ENCODE data around the gene NEGR1. TPM values are rescaled to one million over a fixed set of nuclear protein-coding genes. Genes with fewer than 3 reads are reported as not detected.

Gene NEGR1
- total RNA-seq, 2 experiments from 2014 or later: not detected

- Mint-ChIP-seq H3K9me3 (no peaks in the 10 kb centered on the region), H3K4me3 (no peak overlapping the region), H3K27me3 (ENCODE audit: low read depth) (no peaks in the 10 kb centered on the region), H3K27ac (no peak overlapping the region), H3K4me1 (ENCODE audit: low read depth) (no peaks in the 10 kb centered on the region), H3K36me3 (ENCODE audit: low read depth) (no peaks in the 10 kb centered on the region)
- intact Hi-C loops (cut with micrococcal nuclease): no loop called here
- CTCF ChIA-PET: no interaction called here
- no peak for DNase-seq
Measured at GRCh38 chr1:71788113-71788512, 494.2 kb downstream of the NEGR1 start.

GRCh38 chr1:71787699-71788098, 494.6 kb downstream of the NEGR1 start:
- DNase-seq: no peak
- Mint-ChIP-seq H3K4me1 (ENCODE audit: low read depth) (no peaks in the 10 kb centered on the region), H3K36me3 (ENCODE audit: low read depth) (no peaks in the 10 kb centered on the region), H3K9me3 (no peaks in the 10 kb centered on the region), H3K27ac (no peak overlapping the region), H3K27me3 (ENCODE audit: low read depth) (no peaks in the 10 kb centered on the region), H3K4me3 (no peak overlapping the region)
- CTCF ChIA-PET: no interaction called here
- intact Hi-C loops (cut with micrococcal nuclease): no loop called here

DNA sequence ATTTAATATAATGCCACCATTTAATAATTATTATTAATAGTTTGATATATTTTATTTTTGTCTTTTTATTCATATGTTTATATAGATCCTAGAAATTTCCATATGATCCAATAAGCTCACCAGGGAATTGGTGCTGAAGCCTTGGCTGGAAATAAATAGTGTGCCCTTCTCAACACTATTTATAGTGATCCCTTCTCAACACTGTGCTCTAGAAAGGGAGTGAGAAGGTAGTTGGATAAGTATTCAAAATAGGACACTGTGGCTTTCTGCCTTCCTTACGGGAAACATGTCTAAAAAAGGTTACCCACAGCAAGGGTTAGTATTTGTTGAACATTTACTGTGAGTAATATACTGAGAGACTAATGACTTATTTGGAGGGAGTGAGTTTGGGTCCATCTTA, 496.1 kb downstream of the NEGR1 start:
- intact Hi-C loops (cut with micrococcal nuclease): no loop called here
- CTCF ChIA-PET: no interaction called here
- H3K27ac Mint-ChIP-seq: no peak overlapping the region
- H3K9me3 Mint-ChIP-seq: no peaks in the 10 kb centered on the region
- no peak overlapping the region for H3K4me3 Mint-ChIP-seq
- no peak for DNase-seq
- H3K4me1 Mint-ChIP-seq (ENCODE audit: low read depth): no peaks in the 10 kb centered on the region
- H3K27me3 Mint-ChIP-seq (ENCODE audit: low read depth): no peaks in the 10 kb centered on the region
- H3K36me3 Mint-ChIP-seq (ENCODE audit: low read depth): no peaks in the 10 kb centered on the region

DNA sequence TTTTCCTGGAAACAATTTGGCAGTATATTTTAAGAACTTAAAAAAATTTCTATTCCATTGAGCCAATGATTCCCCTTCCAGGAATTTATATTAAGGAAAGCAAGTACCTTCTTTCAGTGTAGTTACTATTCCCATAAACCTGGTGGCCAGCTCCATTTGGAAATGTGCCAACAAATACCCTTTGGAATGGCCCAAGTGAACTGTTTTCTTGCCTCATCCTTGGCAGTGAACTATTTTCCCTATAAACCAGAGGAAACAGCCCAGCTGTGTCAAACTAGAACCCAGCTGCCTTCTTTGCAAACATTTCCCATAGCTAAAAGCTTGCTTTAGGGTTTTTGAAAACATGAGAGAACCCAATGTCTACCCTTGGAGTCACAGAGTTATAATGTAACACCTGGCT, 496.9 kb downstream of the NEGR1 start:
- intact Hi-C loops (cut with micrococcal nuclease): no loop called here
- CTCF ChIA-PET: no interaction called here
- no peaks in the 10 kb centered on the region for H3K36me3 Mint-ChIP-seq (ENCODE audit: low read depth)
- no peak overlapping the region for H3K4me3 Mint-ChIP-seq
- H3K27me3 Mint-ChIP-seq (ENCODE audit: low read depth): no peaks in the 10 kb centered on the region
- no peaks in the 10 kb centered on the region for H3K9me3 Mint-ChIP-seq
- no peak for DNase-seq
- H3K27ac Mint-ChIP-seq: no peak overlapping the region
- no peaks in the 10 kb centered on the region for H3K4me1 Mint-ChIP-seq (ENCODE audit: low read depth)

DNA sequence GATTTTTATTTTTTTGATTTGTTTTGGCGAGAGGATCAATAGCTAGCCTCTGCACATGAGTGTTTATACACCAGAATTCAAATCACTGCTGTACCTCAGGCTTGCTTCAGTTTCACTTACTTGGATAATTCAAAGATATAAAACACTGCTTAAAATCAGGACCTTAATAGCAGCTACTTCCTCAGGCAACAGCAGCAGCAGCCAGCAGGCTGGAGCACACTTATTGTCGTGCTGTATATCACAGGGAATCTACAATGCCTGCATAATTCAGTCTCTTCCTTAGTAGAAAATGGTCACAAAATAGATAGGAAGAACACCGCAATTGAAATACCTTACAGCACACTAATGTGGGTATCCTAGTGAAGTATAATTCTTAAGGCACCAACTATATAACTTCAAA, 497.3 kb downstream of the NEGR1 start:
- no peak overlapping the region for H3K27ac Mint-ChIP-seq

DNA sequence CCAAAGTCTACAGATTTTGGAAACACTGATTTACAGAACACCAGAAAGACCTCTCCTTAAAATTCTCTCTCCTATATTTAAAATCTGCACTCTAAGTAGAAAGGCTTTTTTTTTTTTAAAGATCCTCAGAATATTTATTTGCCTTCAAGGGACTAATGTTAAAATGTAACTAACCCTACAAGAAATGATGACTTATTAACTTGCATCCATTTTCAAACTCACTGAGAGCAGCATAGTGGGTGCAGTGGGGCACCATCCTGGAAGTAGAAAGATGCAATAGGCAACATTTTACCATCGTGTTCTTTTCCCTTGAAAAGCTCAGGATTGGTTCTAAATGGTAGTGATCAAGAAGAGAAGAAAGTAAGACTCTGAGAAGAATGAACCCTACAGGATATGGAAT, 498.1 kb downstream of the NEGR1 start:
- no peaks in the 10 kb centered on the region for H3K4me1 Mint-ChIP-seq (ENCODE audit: low read depth)
- no peaks in the 10 kb centered on the region for H3K9me3 Mint-ChIP-seq
- CTCF ChIA-PET: interaction anchor here (0.5 kb wide), 1 partner anchor 41 kb away, joined by 3 read pairs; no protein-coding TSS in a partner anchor
- no peak overlapping the region for H3K4me3 Mint-ChIP-seq
- H3K27me3 Mint-ChIP-seq (ENCODE audit: low read depth): no peaks in the 10 kb centered on the region
- intact Hi-C loops (cut with micrococcal nuclease): loop anchor here (5.0 kb wide), 1 partner anchor 688 kb away; no protein-coding TSS in a partner anchor
- H3K36me3 Mint-ChIP-seq (ENCODE audit: low read depth): no peaks in the 10 kb centered on the region
- DNase-seq: no peak
- H3K27ac Mint-ChIP-seq: no peak overlapping the region

More for the DNA sequence above, 497.3 kb downstream of the NEGR1 start:
- intact Hi-C loops (cut with micrococcal nuclease): loop anchor here (5.0 kb wide), 1 partner anchor 687 kb away; no protein-coding TSS in a partner anchor
- H3K27me3 Mint-ChIP-seq (ENCODE audit: low read depth): no peaks in the 10 kb centered on the region
- no peak for DNase-seq
- no peaks in the 10 kb centered on the region for H3K9me3 Mint-ChIP-seq
- CTCF ChIA-PET: no interaction called here
- no peaks in the 10 kb centered on the region for H3K4me1 Mint-ChIP-seq (ENCODE audit: low read depth)
- no peaks in the 10 kb centered on the region for H3K36me3 Mint-ChIP-seq (ENCODE audit: low read depth)
- H3K4me3 Mint-ChIP-seq: no peak overlapping the region

DNA sequence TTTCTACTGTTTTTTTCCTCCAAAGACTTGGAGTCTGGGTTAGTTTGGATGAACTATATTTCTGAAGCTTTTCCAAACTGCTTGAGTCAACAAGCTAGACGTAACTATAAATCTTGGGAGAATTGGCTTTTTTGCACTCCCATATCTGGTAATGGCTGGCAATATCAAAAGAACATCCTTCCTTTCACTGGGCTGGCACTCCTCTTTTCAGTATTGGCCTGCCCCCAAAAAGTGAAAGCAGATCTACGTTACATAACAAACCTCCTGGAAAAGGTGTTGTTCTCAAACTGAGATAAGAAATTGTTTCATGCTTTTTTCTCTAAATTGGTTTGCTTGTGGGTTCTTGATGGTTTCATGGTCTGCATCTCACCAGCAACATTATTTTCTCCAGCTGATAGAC, 499.3 kb downstream of the NEGR1 start:
- no peaks in the 10 kb centered on the region for H3K4me1 Mint-ChIP-seq (ENCODE audit: low read depth)

DNA sequence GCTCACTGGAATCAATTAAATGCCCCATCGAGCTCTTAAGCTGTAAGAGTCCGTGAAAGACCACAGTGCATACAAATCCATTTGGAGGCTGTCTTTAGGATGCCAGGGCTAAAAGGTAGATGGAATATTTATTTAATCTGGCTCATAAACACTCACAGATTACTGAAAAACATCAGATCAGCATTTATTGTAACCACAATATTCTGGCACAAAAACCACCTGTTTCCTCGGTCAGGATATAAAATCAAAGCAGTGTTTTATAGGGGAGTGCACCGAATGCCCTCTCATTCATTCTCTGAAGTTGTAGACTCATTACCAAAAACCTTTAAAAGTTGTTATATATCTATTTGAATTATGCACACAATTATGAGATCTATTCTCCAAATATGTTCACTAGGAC, 500.9 kb downstream of the NEGR1 start:
- no peak for DNase-seq
- Mint-ChIP-seq H3K9me3 (no peaks in the 10 kb centered on the region), H3K4me3 (no peak overlapping the region), H3K27me3 (ENCODE audit: low read depth) (no peaks in the 10 kb centered on the region), H3K36me3 (ENCODE audit: low read depth) (no peaks in the 10 kb centered on the region), H3K4me1 (ENCODE audit: low read depth) (no peaks in the 10 kb centered on the region), H3K27ac (no peak overlapping the region)
- CTCF ChIA-PET: no interaction called here
- intact Hi-C loops (cut with micrococcal nuclease): loop anchor here (5.0 kb wide), 1 partner anchor 691 kb away; no protein-coding TSS in a partner anchor

More for the DNA sequence above, 499.3 kb downstream of the NEGR1 start:
- no peaks in the 10 kb centered on the region for H3K36me3 Mint-ChIP-seq (ENCODE audit: low read depth)
- H3K27ac Mint-ChIP-seq: no peak overlapping the region
- H3K27me3 Mint-ChIP-seq (ENCODE audit: low read depth): no peaks in the 10 kb centered on the region
- intact Hi-C loops (cut with micrococcal nuclease): loop anchor here (5.0 kb wide), 1 partner anchor 689 kb away; no protein-coding TSS in a partner anchor
- CTCF ChIA-PET: no interaction called here
- no peak for DNase-seq
- no peak overlapping the region for H3K4me3 Mint-ChIP-seq
- H3K9me3 Mint-ChIP-seq: no peaks in the 10 kb centered on the region

DNA sequence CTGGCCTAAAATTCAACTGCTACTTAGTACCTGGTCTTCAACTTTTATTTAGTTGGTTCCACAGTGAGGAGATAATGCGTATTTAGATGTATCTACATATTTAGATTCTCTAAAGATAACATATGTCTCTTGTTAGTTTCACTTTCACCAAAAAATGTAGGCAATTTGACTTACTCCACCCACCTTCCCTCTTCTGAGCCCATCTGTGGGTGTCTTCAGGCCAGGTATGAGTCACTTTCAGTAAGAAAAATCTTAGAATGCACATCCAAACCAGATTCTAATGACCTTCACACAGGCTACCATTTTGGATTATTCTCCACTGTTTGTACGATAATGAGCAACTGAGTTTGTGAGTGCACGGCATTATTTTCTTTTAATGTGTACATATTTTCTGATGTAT, 501.7 kb downstream of the NEGR1 start:
- H3K9me3 Mint-ChIP-seq: no peaks in the 10 kb centered on the region
- no peaks in the 10 kb centered on the region for H3K27me3 Mint-ChIP-seq (ENCODE audit: low read depth)
- intact Hi-C loops (cut with micrococcal nuclease): loop anchor here (5.0 kb wide), 1 partner anchor 692 kb away; no protein-coding TSS in a partner anchor
- H3K4me3 Mint-ChIP-seq: no peak overlapping the region
- no peaks in the 10 kb centered on the region for H3K36me3 Mint-ChIP-seq (ENCODE audit: low read depth)
- no peaks in the 10 kb centered on the region for H3K4me1 Mint-ChIP-seq (ENCODE audit: low read depth)
- no peak overlapping the region for H3K27ac Mint-ChIP-seq
- CTCF ChIA-PET: no interaction called here
- no peak for DNase-seq

DNA sequence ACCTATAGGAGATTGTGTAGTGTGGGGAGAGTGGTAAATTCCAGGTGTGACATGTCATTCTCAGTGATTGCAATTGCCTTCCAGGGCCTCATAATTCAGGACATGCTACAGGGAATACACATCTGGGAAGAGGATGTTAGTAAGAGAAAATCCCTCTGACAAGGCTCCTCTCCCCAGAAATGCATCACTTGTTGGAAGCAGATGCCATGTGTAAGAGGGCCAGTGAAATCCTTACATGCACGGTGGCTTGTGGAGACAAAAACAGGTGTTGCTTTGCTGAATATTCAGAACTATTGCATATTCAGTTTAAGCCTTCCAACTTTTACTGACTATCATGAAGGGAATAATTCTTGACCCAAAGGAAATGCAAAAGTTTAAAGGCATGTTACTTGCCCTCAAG, 503.4 kb downstream of the NEGR1 start:
- no peaks in the 10 kb centered on the region for H3K4me1 Mint-ChIP-seq (ENCODE audit: low read depth)
- no peak for DNase-seq
- no peak overlapping the region for H3K4me3 Mint-ChIP-seq
- CTCF ChIA-PET: no interaction called here
- intact Hi-C loops (cut with micrococcal nuclease): no loop called here
- no peak overlapping the region for H3K27ac Mint-ChIP-seq
- no peaks in the 10 kb centered on the region for H3K9me3 Mint-ChIP-seq
- no peaks in the 10 kb centered on the region for H3K27me3 Mint-ChIP-seq (ENCODE audit: low read depth)
- no peaks in the 10 kb centered on the region for H3K36me3 Mint-ChIP-seq (ENCODE audit: low read depth)

DNA sequence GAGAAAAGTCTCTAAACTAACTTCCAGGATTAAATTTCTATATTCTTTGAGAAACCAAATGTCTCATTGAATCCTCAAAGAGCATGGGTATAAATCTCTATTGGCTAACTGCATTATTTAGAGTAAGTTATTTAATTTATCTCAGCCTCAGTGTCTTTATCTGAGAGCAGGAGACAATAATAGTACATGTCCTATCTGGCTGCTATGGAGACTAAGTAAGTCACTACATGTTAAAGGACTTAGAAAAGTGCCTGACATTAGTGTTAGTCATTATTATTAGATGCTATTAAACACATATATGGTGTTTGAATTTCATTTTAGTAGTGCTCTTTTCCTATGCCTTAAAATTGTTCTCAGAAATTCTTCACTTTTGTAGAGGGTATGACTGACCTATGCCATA, 505.2 kb downstream of the NEGR1 start:
- Mint-ChIP-seq H3K4me3 (no peak overlapping the region), H3K4me1 (ENCODE audit: low read depth) (no peaks in the 10 kb centered on the region), H3K9me3 (no peaks in the 10 kb centered on the region), H3K27ac (no peak overlapping the region), H3K27me3 (ENCODE audit: low read depth) (no peaks in the 10 kb centered on the region), H3K36me3 (ENCODE audit: low read depth) (no peaks in the 10 kb centered on the region)
- intact Hi-C loops (cut with micrococcal nuclease): no loop called here
- CTCF ChIA-PET: no interaction called here
- DNase-seq: no peak

- Mint-ChIP-seq H3K9me3 (peaks cover 3% of the 10 kb centered on the region), H3K27me3 (ENCODE audit: low read depth) (no peaks in the 10 kb centered on the region), H3K27ac (no peak overlapping the region), H3K4me3 (no peak overlapping the region), H3K36me3 (ENCODE audit: low read depth) (no peaks in the 10 kb centered on the region), H3K4me1 (ENCODE audit: low read depth) (no peaks in the 10 kb centered on the region)
- CTCF ChIA-PET: no interaction called here
- no peak for DNase-seq
- intact Hi-C loops (cut with micrococcal nuclease): no loop called here
Measured at GRCh38 chr1:71774705-71775104, 507.6 kb downstream of the NEGR1 start.

- Mint-ChIP-seq H3K27me3 (ENCODE audit: low read depth) (no peaks in the 10 kb centered on the region), H3K27ac (no peak overlapping the region), H3K9me3 (peaks cover 7% of the 10 kb centered on the region), H3K4me3 (no peak overlapping the region), H3K36me3 (ENCODE audit: low read depth) (no peaks in the 10 kb centered on the region), H3K4me1 (ENCODE audit: low read depth) (no peaks in the 10 kb centered on the region)
- intact Hi-C loops (cut with micrococcal nuclease): no loop called here
- CTCF ChIA-PET: no interaction called here
- no peak for DNase-seq
Measured at GRCh38 chr1:71770121-71770520, 512.2 kb downstream of the NEGR1 start.

- H3K36me3 Mint-ChIP-seq (ENCODE audit: low read depth): no peaks in the 10 kb centered on the region
- peaks cover 7% of the 10 kb centered on the region for H3K9me3 Mint-ChIP-seq
- H3K27me3 Mint-ChIP-seq (ENCODE audit: low read depth): no peaks in the 10 kb centered on the region
- no peak for DNase-seq
- no peaks in the 10 kb centered on the region for H3K4me1 Mint-ChIP-seq (ENCODE audit: low read depth)
- intact Hi-C loops (cut with micrococcal nuclease): no loop called here
- H3K27ac Mint-ChIP-seq: no peak overlapping the region
- H3K4me3 Mint-ChIP-seq: no peak overlapping the region
- CTCF ChIA-PET: no interaction called here
Measured at GRCh38 chr1:71766748-71767147, 515.6 kb downstream of the NEGR1 start.

Measured in activated naive CD4-positive, alpha-beta T cell treated with anti-CD3 and anti-CD28 coated beads for 36 hours (primary cell).